Measurements from ENCODE around the gene RTN4.
"Not testable (repeated sequence)": the region's sequence is repeated elsewhere in the genome, so short reads cannot be mapped to it uniquely, and the experiment has no call there.

The RTN4 gene

DNA sequence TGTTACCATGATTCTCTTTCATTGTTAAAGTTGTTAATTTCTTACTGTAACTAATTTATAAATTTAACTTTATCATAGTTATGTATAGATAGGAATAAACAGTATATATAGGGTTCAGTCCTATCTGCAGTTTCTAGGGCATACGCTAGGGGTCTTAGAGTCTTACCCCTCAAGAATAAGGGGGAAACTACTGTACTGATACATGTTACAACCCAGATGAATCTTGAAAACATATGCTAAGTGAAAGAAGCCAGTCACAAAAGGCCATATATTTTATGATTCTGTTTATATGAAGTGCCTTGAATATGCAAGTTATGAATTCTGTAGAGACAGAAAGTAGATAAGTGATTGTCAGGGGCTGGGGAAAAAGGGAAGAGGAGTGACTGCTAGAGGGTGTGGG is 52.4 kb downstream of the RTN4 start:
- TF ChIP-seq SNAI2 (CRISPR knock-in tag; IDR thresholded peaks at IDR 0.05): no peak
- TF ChIP-seq, protein P1, sequence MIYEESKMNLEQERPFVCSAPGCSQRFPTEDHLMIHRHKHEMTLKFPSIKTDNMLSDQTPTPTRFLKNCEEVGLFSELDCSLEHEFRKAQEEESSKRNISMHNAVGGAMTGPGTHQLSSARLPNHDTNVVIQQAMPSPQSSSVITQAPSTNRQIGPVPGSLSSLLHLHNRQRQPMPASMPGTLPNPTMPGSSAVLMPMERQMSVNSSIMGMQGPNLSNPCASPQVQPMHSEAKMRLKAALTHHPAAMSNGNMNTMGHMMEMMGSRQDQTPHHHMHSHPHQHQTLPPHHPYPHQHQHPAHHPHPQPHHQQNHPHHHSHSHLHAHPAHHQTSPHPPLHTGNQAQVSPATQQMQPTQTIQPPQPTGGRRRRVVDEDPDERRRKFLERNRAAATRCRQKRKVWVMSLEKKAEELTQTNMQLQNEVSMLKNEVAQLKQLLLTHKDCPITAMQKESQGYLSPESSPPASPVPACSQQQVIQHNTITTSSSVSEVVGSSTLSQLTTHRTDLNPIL (CRISPR knock-in tag; IDR thresholded peaks at IDR 0.05; ENCODE audit: low read depth): no peak
- TF ChIP-seq, protein P2, sequence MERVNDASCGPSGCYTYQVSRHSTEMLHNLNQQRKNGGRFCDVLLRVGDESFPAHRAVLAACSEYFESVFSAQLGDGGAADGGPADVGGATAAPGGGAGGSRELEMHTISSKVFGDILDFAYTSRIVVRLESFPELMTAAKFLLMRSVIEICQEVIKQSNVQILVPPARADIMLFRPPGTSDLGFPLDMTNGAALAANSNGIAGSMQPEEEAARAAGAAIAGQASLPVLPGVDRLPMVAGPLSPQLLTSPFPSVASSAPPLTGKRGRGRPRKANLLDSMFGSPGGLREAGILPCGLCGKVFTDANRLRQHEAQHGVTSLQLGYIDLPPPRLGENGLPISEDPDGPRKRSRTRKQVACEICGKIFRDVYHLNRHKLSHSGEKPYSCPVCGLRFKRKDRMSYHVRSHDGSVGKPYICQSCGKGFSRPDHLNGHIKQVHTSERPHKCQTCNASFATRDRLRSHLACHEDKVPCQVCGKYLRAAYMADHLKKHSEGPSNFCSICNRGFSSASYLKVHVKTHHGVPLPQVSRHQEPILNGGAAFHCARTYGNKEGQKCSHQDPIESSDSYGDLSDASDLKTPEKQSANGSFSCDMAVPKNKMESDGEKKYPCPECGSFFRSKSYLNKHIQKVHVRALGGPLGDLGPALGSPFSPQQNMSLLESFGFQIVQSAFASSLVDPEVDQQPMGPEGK (CRISPR knock-in tag; IDR thresholded peaks at IDR 0.05; ENCODE audit: borderline replicate concordance): no peak
- no peak for TF ChIP-seq RARB (CRISPR knock-in tag; IDR thresholded peaks at IDR 0.05)
- TF ChIP-seq, protein P3, sequence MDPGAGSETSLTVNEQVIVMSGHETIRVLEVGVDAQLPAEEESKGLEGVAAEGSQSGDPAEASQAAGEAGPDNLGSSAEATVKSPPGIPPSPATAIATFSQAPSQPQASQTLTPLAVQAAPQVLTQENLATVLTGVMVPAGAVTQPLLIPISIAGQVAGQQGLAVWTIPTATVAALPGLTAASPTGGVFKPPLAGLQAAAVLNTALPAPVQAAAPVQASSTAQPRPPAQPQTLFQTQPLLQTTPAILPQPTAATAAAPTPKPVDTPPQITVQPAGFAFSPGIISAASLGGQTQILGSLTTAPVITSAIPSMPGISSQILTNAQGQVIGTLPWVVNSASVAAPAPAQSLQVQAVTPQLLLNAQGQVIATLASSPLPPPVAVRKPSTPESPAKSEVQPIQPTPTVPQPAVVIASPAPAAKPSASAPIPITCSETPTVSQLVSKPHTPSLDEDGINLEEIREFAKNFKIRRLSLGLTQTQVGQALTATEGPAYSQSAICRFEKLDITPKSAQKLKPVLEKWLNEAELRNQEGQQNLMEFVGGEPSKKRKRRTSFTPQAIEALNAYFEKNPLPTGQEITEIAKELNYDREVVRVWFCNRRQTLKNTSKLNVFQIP (CRISPR knock-in tag; IDR thresholded peaks at IDR 0.05; ENCODE audit: borderline replicate concordance, low read depth): no peak
- no peak for TF ChIP-seq ARNTL (CRISPR knock-in tag; IDR thresholded peaks at IDR 0.05; ENCODE audit: borderline replicate concordance, low read depth)
- no peak for ATAC-seq

DNA sequence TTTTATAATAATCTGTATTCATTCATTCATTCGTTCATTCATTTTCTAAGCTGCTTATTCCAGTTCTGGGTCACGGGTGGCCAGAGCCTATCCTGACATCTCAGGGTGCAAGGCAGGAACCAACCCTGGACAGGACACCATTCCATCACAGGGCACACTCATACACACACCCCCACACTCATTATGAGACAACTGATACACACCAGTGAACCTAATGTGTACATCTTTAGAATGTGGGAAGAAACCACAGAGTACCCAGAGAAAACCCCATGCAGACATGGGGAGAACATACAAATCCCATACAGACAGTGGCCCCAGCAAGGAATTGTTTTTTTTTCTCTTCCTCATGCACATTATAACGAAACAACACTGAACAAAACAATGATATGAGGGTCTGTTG is 54.7 kb downstream of the RTN4 start:
- ATAC-seq: no peak
- TF ChIP-seq, protein P4, sequence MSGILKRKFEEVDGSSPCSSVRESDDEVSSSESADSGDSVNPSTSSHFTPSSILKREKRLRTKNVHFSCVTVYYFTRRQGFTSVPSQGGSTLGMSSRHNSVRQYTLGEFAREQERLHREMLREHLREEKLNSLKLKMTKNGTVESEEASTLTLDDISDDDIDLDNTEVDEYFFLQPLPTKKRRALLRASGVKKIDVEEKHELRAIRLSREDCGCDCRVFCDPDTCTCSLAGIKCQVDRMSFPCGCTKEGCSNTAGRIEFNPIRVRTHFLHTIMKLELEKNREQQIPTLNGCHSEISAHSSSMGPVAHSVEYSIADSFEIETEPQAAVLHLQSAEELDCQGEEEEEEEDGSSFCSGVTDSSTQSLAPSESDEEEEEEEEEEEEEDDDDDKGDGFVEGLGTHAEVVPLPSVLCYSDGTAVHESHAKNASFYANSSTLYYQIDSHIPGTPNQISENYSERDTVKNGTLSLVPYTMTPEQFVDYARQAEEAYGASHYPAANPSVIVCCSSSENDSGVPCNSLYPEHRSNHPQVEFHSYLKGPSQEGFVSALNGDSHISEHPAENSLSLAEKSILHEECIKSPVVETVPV (CRISPR knock-in tag; IDR thresholded peaks at IDR 0.05): no peak
- TF ChIP-seq ESRRG (CRISPR knock-in tag; IDR thresholded peaks at IDR 0.05): no peak
- TF ChIP-seq ARNTL (CRISPR knock-in tag; IDR thresholded peaks at IDR 0.05; ENCODE audit: borderline replicate concordance, low read depth): no peak
- no peak for TF ChIP-seq ISL1 (CRISPR knock-in tag; IDR thresholded peaks at IDR 0.05)
- TF ChIP-seq ZNF70 (CRISPR knock-in tag; IDR thresholded peaks at IDR 0.05): no peak
- TF ChIP-seq BACH2 (CRISPR knock-in tag; IDR thresholded peaks at IDR 0.05; ENCODE audit: borderline replicate concordance): no peak
- TF ChIP-seq GLIS3 (CRISPR knock-in tag; IDR thresholded peaks at IDR 0.05): no peak
- TF ChIP-seq, protein P2 (CRISPR knock-in tag; IDR thresholded peaks at IDR 0.05; ENCODE audit: borderline replicate concordance): no peak
- no peak for TF ChIP-seq SNAI2 (CRISPR knock-in tag; IDR thresholded peaks at IDR 0.05)
- no peak for TF ChIP-seq PPARA (CRISPR knock-in tag; IDR thresholded peaks at IDR 0.05; ENCODE audit: borderline replicate concordance)

DNA sequence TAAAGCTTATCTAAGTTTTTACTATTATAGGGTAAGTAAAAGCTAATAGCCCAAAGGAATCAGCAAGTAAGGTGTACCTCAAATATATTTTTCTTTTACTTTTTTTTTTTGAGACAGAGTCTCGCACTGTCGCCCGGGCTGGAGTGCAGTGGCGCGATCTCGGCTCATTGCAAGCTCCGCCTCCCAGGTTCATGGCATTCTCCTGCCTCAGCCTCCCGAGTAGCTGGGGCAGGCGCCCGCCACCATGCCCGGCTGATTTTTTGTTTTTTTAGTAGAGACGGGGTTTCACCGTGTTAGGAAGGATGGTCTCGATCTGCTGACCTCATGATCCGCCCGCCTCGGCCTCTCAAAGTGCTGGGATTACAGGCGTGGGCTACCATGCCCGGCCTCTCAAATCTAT is 59.6 kb downstream of the RTN4 start:
- ATAC-seq: not testable (repeated sequence)

DNA sequence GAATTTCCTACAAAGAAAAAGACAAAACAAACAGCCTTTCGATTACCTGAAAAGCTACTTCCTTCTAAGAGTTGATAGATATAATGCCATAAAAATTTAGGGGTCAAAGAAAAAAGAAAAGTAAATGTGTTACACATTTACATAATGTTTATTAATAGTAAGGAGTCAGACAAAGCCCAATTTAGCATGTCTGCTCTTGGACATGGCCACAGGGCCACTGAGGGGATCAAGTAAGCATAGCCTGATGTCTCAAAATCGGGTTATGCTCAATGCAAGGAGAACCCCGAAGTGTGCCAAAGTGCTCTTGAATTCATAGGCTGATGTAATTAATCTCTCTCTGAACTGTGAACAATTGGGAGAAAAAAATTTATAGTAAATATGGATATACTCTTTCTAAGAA is 61.6 kb downstream of the RTN4 start:
- no peak for ATAC-seq
- TF ChIP-seq, protein P2 (CRISPR knock-in tag; IDR thresholded peaks at IDR 0.05; ENCODE audit: borderline replicate concordance): no peak
- TF ChIP-seq TOX (CRISPR knock-in tag; IDR thresholded peaks at IDR 0.05; ENCODE audit: borderline replicate concordance): no peak
- TF ChIP-seq ZNF70 (CRISPR knock-in tag; IDR thresholded peaks at IDR 0.05): no peak
- no peak for TF ChIP-seq TCF4 (CRISPR knock-in tag; IDR thresholded peaks at IDR 0.05; ENCODE audit: borderline replicate concordance)

DNA sequence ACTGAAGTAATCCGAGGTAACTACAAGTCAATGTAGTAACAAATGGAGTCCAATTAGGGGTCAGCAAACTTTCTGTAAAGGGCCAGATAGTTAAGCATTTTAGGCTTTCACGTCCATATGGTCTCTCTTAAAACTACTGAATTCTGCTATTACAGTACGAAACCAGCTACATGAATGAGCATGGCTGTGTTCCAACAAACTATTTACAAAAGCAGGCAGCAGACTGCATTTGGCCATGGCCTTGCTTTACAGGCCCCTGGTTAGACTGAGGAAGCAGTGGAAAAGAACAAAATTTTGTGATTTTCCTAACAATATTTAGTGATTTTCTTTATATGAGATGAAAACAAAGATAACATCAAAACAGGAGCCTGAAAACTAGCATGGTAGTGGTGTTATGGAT is 64.0 kb downstream of the RTN4 start:
- ATAC-seq: no peak
- TF ChIP-seq TCF4 (CRISPR knock-in tag; IDR thresholded peaks at IDR 0.05; ENCODE audit: borderline replicate concordance) (no peak), ZFP3 (CRISPR knock-in tag; IDR thresholded peaks at IDR 0.05) (no peak), SNAI2 (CRISPR knock-in tag; IDR thresholded peaks at IDR 0.05) (no peak), TOX (CRISPR knock-in tag; IDR thresholded peaks at IDR 0.05; ENCODE audit: borderline replicate concordance) (no peak), ARNTL (CRISPR knock-in tag; IDR thresholded peaks at IDR 0.05; ENCODE audit: borderline replicate concordance, low read depth) (no peak), ZC3H10 (CRISPR knock-in tag; IDR thresholded peaks at IDR 0.05) (no peak), ZNF70 (CRISPR knock-in tag; IDR thresholded peaks at IDR 0.05) (no peak)
- TF ChIP-seq, protein P3 (CRISPR knock-in tag; IDR thresholded peaks at IDR 0.05; ENCODE audit: borderline replicate concordance, low read depth): no peak
